Uterus (tissue), 2 donors: Measurements from ENCODE around the gene PPP2R2B.

Experiments
- CTCF ChIP-seq, 4 experiments: fragments of 200-600 bp in 2 of 4; fragments of 450-650 bp in 2 of 4; sonication (generic) in 2 of 4; IDR thresholded peaks; one replicate each; pipeline ENCODE4 v1.5.1; 2016 to 2019; ENCODE audit warnings: antibody characterized with exemption in 4 of 4, mild to moderate bottlenecking in 2 of 4, moderate library complexity in 1 of 4
- POLR2A ChIP-seq, 2 donors: fragments of 450-650 bp; IDR thresholded peaks; one replicate each; pipeline ENCODE4 v1.6.1; 2016; ENCODE audit warnings: antibody characterized with exemption in 2 of 2, mild to moderate bottlenecking in 1 of 2, moderate library complexity in 1 of 2

DNA sequence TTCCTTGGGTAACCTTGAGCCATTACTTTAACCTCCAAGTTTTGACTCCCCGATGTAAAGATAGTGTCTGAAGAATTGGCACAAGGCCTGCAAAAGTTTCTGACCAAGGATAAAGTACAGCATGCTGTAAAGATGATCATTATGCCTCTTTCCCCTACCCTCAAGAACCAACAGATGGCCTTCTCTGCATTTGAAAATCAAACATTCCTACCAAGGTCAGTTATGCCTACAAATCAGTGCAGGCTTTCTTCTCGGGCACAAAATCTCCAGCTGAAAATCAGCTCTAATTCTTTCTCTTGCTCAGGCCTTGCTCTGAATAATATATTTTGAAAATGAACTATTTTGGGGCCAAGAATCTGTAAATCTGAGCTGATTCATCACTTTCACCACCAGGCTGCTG, 59.7 kb downstream of the PPP2R2B start:
- no peak for TF ChIP-seq CTCF (IDR thresholded peaks at IDR 0.05)
- no peak for TF ChIP-seq POLR2A (IDR thresholded peaks at IDR 0.05)
